Upper lobe of left lung (tissue), 6 donors: Measurements from ENCODE around the gene SRSF9. TPM values are rescaled to one million over a fixed set of nuclear protein-coding genes. Genes with fewer than 3 reads are reported as not detected.

Source experiments
- ATAC-seq, 2 donors: fragments of 200-7000 bp; cut with Tn5 transposase; one replicate each; pipeline ENCODE4 v1.9.1; 2022; ENCODE audit warnings: mild to moderate bottlenecking in 2 of 2, moderate library complexity in 2 of 2; ENCODE audit not compliant: low FRiP score in 2 of 2
- DNase-seq, 2 donors: peaks; one replicate each; pipeline ENCODE4 v3.0.0-alpha.2; 2019 to 2020
- H3K27ac ChIP-seq, 4 donors: fragments of 200-600 bp; sonication (generic); one replicate each; pipeline ENCODE4 v1.5.1; 2016 to 2019
- H3K27me3 ChIP-seq, 4 donors: fragments of 200-600 bp; sonication (generic); one replicate each; pipeline ENCODE4 v1.5.1; 2017 to 2019
- H3K36me3 ChIP-seq, 4 donors: fragments of 200-600 bp; sonication (generic); one replicate each; pipeline ENCODE4 v1.5.1; 2016 to 2019
- H3K4me1 ChIP-seq, 4 donors: fragments of 200-600 bp; sonication (generic); one replicate each; pipeline ENCODE4 v1.5.1; 2018 to 2019
- H3K4me3 ChIP-seq, 4 donors: fragments of 200-600 bp; sonication (generic); one replicate each; pipeline ENCODE4 v1.5.1; 2017 to 2019; ENCODE audit warnings: mild to moderate bottlenecking in 2 of 4, moderate library complexity in 1 of 4
- H3K9me3 ChIP-seq, 4 donors: fragments of 200-600 bp; sonication (generic); one replicate each; pipeline ENCODE4 v1.5.1; 2018 to 2019
- EP300 ChIP-seq, 4 donors: sonication (generic); formaldehyde crosslinking; IDR thresholded peaks; one replicate each; pipeline ENCODE4 v1.5.1; 2017; ENCODE audit warnings: antibody characterized with exemption in 4 of 4, control low read depth in 2 of 4
- POLR2A ChIP-seq, 4 donors: fragments of 450-650 bp; IDR thresholded peaks; one replicate each; pipeline ENCODE4 v1.5.1; 2016 to 2017; ENCODE audit warnings: antibody characterized with exemption in 4 of 4, mild to moderate bottlenecking in 2 of 4
- POLR2AphosphoS5 ChIP-seq, 2 donors: sonication (generic); formaldehyde crosslinking; IDR thresholded peaks; one replicate each; pipeline ENCODE4 v1.5.1; 2017; ENCODE audit warnings: antibody characterized with exemption in 2 of 2
- WGBS, 2 donors: methylation state at CpG; one replicate each; pipeline ENCODE4 v1.1.5; 2017 to 2018; 5-methylcytosine and 5-hydroxymethylcytosine counted together
- total RNA-seq, 6 donors: library from RNA; depleted of rRNA in 4 of 6; stranded (reverse); fragments of >200 nt in 4 of 6; gene quantifications; one replicate each; pipeline versions ENCODE4 v1.1.0 to v1.2.1, GENCODE V29; 2016 to 2021
- TF ChIP-seq, protein P1 (sequence below), 6 experiments: fragments of 450-650 bp in 4 of 6; fragments of 200-600 bp in 2 of 6; sonication (generic) in 2 of 6; IDR thresholded peaks; one replicate each; pipeline ENCODE4 v1.5.1; 2016 to 2019; ENCODE audit warnings: antibody characterized with exemption in 6 of 6
- donor health status: DM: no; HTN: no; CAD: no; lungs with moderate emphysema.
- donor health status: DM: no; HTN: yes; CAD: no; lungs with severe emphysema.

SRSF9 gene
- total RNA-seq, 6 donors from 2014 or later, result 74.5 to 127 (median 107) TPM

DNA sequence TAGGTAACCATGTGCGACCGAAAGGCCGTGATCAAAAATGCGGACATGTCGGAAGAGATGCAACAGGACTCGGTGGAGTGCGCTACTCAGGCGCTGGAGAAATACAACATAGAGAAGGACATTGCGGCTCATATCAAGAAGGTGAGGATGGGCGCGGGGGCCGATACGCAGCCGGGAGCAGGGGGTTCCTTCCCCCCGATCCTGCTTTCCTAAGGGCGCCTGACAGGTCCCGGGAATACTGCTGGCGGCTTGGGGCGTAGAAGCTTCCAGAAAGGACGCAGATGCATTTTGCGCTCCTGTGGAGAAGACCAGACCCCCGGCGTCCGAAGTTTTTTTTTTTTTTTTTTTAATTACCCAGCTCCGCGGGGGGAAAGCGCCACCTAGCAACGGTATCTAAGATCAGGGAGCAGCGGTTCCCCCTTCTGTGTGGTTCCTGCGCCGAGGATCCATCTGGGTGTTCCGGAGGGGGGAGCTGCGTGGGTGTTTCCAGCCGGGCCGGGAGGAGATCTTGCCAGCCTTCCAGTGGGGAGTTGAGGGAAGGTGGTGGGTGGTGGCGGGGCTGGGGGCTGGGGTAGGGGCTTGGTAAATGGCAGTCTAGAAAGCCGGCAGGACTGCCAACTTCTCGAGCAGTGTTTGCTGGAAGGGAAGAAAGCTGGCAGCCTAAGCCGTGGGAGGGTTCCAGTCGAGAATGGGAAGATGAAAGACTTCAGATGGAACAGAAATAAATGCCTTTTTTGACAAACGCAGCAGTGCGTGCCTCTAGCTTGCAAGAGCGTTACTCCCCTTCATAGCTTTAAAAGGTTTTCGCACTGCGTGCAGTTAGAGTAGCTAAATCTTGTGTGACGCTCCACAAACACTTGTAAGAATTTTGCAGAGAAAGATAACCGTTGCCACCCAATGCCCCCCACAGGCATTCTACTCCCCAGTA lies 27.1 kb upstream of the SRSF9 start:
- 1% methylated on average over 31 to 47 of the region's 47 CpGs for WGBS, 2 donors
- DNase-seq (peak; percentile 58 to 67), ATAC-seq (peak; percentile 75 to 84)
- Histone ChIP-seq H3K27me3 (no peaks in the 10 kb centered on the region), H3K4me1 (peaks cover 18 to 26% (median 22%) of the 10 kb centered on the region in 4 donors), H3K4me3 (peak overlapping the region; percentile 88 to 99 (median 97)), H3K27ac (peak overlapping the region; percentile 81 to 96 (median 90)), H3K36me3 (peaks cover 0 to 29% (median 10%) of the 10 kb centered on the region in 4 donors), H3K9me3 (no peaks in the 10 kb centered on the region)
- no peak for TF ChIP-seq EP300 (IDR thresholded peaks at IDR 0.05)
- TF ChIP-seq POLR2A (IDR thresholded peaks at IDR 0.05), result no peak

DNA sequence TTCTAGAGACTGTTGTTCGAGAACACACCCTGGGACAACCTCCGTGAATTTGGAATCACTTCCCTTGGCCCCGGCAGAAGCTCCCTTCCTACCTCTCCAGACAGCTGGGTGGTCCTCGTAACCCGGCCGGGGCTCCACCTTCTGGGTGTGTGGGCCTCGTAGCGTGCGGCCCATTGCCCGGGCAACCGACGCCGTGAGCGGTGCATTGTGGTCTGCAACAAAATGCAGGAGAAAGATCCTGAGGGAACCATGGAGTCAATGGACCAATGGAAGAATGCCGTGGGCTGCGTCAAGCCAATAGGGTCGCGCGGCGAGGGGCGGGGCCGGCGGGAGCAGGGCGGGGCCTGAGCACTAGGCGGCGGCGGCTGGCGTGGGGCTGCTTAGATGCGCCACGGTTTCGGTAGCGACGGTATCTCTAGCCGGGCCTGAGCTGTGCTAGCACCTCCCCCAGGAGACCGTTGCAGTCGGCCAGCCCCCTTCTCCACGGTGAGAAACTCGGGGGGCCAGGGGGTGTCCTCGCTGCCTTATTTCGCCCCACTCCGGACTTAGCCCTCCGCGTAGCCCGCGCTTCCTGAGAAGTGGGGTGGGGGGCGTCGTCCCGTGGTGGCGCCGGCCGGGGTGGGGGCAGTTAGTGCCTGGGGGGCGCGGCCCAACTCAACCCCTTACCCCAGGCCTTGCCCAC lies 26.3 kb upstream of the SRSF9 start, which contains the start of gene DYNLL1:
Gene DYNLL1 (plus strand): TSS at position 383 of the 682 bp plus-strand sequence. CDS start 309 bp downstream, outside the sequence.
- Histone ChIP-seq H3K27ac (peak within 1 kb of the TSS; percentile 81 to 96 (median 90)), H3K9me3 (no peaks in the 10 kb centered on the region), H3K4me3 (peak within 1 kb of the TSS; percentile 88 to 99 (median 97)), H3K4me1 (peaks cover 18 to 26% (median 22%) of the 10 kb centered on the region in 4 donors), H3K27me3 (no peaks in the 10 kb centered on the region), H3K36me3 (peaks cover 0 to 27% (median 8%) of the 10 kb centered on the region in 4 donors)
- peak; percentile 100 for ATAC-seq
- DNase-seq, result peak; percentile 95 to 100
- whole genome bisulfite sequencing, 2 donors, result 0 to 1% methylated on average over 12 to 47 of the region's 53 CpGs
- peak; percentile 82 to 94 for TF ChIP-seq POLR2AphosphoS5 (IDR thresholded peaks at IDR 0.05)
- TF ChIP-seq, protein P1, sequence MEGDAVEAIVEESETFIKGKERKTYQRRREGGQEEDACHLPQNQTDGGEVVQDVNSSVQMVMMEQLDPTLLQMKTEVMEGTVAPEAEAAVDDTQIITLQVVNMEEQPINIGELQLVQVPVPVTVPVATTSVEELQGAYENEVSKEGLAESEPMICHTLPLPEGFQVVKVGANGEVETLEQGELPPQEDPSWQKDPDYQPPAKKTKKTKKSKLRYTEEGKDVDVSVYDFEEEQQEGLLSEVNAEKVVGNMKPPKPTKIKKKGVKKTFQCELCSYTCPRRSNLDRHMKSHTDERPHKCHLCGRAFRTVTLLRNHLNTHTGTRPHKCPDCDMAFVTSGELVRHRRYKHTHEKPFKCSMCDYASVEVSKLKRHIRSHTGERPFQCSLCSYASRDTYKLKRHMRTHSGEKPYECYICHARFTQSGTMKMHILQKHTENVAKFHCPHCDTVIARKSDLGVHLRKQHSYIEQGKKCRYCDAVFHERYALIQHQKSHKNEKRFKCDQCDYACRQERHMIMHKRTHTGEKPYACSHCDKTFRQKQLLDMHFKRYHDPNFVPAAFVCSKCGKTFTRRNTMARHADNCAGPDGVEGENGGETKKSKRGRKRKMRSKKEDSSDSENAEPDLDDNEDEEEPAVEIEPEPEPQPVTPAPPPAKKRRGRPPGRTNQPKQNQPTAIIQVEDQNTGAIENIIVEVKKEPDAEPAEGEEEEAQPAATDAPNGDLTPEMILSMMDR (IDR thresholded peaks at IDR 0.05), result peak in 3 of 6 experiments; percentile 30 to 55 (median 39)
- peak; percentile 63 to 89 (median 70) for TF ChIP-seq POLR2A (IDR thresholded peaks at IDR 0.05)
- TF ChIP-seq EP300 (IDR thresholded peaks at IDR 0.05), result peak in 2 of 4 donors; percentile 81 to 94

DNA sequence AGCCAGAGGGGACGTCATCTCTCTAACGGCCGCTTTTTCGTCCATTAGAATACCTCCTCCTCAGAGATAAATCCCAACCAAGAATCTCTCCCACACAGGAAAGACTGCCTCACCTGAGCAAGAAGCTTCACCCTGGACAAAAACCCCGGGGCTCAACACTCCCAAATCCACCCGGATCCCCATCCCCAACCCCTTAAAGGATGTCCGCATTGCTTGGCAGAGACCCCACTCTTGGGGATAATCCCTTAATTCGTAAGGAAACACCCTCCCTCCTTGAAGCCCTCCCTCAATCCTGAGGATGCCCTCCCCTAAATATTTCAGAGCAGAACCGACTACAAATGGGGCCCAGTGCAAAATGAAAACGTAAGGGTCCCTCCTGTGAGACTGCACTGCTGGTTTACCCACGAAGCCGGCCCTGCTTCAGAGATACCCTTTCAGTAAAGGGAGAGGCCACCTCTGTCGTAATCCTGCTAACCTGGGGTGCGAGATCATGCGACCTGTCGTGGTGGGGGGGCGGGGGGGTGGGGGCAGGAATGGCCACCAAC lies 25.7 kb upstream of the SRSF9 start:
- no peaks in the 10 kb centered on the region for H3K9me3 ChIP-seq
- no peak for DNase-seq
- ATAC-seq, result no peak

DNA sequence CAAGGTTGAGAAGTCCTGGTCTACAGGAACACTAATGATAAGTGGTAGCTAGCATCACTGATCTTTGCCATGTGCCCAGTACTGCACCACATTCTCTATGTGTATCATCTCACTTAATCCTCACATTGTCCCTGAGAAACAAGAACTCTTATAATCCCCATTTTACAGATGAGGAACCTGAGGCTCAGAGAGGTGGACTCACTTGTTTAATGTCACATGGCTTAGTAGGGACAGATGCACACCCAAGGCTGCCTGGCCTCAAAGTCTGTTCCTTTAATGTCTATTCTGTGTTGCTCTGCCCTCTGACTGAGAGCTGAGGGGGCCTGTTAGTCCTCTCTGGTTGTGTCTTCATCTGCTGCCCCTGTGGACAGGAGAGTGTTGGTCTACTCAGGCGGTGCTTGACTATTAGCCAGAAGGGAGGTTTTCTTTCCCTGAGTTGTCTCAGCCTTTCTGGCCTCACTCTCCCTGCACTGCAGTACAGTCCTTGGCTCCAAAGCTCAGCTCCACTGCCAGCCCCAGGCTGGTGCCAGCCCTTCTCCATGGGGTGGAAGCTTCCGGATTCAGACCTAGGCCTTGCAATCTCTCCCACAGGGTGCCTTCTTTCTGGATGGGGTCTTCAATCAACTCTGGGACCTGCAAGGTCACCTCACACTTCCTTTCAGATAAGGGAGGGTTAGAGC lies 21.4 kb upstream of the SRSF9 start:
- DNase-seq (no peak), ATAC-seq (no peak)
- no peak overlapping the region for H3K27ac ChIP-seq
- H3K27me3 ChIP-seq, result no peaks in the 10 kb centered on the region
- 83 to 97% methylated on average over 2 of the region's 2 CpGs for WGBS, 2 donors
- H3K36me3 ChIP-seq, result peaks cover 0 to 9% (median 2%) of the 10 kb centered on the region in 4 donors
- no peak overlapping the region for H3K4me3 ChIP-seq
- peaks cover 4 to 8% (median 6%) of the 10 kb centered on the region in 4 donors for H3K4me1 ChIP-seq
- H3K9me3 ChIP-seq, result no peaks in the 10 kb centered on the region
- TF ChIP-seq, protein P1 (IDR thresholded peaks at IDR 0.05), result no peak
- TF ChIP-seq POLR2AphosphoS5 (IDR thresholded peaks at IDR 0.05) (no peak), EP300 (IDR thresholded peaks at IDR 0.05) (no peak), POLR2A (IDR thresholded peaks at IDR 0.05) (no peak)

More for the DNA sequence above, 25.7 kb upstream of the SRSF9 start:
- TF ChIP-seq POLR2AphosphoS5 (IDR thresholded peaks at IDR 0.05) (no peak), EP300 (IDR thresholded peaks at IDR 0.05) (no peak), POLR2A (IDR thresholded peaks at IDR 0.05) (no peak)
- TF ChIP-seq, protein P1 (IDR thresholded peaks at IDR 0.05), result no peak
- H3K4me1 ChIP-seq, result peaks cover 18 to 26% (median 22%) of the 10 kb centered on the region in 4 donors
- WGBS, 2 donors, result 29 to 43% methylated on average over 12 to 16 of the region's 17 CpGs
- peak overlapping the region in 3 of 4 donors; percentile 87 to 96 (median 92) for H3K27ac ChIP-seq
- H3K4me3 ChIP-seq, result peak overlapping the region; percentile 60 to 99 (median 94)
- peaks cover 0 to 27% (median 8%) of the 10 kb centered on the region in 4 donors for H3K36me3 ChIP-seq
- H3K27me3 ChIP-seq, result no peaks in the 10 kb centered on the region
